HepG2 (cell line): ENCODE measurements around the gene TTC8.

Experiments used
- CHD4 ChIP-seq: fragments of 200-600 bp; sonication (generic); IDR thresholded peaks from 2 replicates; pipeline ENCODE4 v1.7.0; 2017; ENCODE audit warnings: mild to moderate bottlenecking, low read length, borderline replicate concordance
- RFX5 ChIP-seq: IDR thresholded peaks from 2 replicates; pipeline ENCODE4 v1.6.1; 2011; ENCODE audit warnings: low read depth, low read length, improper control_type of control experiment
- TF ChIP-seq, protein P1 (sequence below): sonication (generic); formaldehyde crosslinking; IDR thresholded peaks from 2 replicates; pipeline ENCODE4 v1.4.0; 2020; ENCODE audit warnings: missing genetic modification reagents
- TF ChIP-seq, protein P2 (sequence below): sonication (generic); formaldehyde crosslinking; IDR thresholded peaks from 2 replicates; pipeline ENCODE4 v1.5.0; 2020; ENCODE audit warnings: mild to moderate bottlenecking, missing genetic modification reagents

DNA sequence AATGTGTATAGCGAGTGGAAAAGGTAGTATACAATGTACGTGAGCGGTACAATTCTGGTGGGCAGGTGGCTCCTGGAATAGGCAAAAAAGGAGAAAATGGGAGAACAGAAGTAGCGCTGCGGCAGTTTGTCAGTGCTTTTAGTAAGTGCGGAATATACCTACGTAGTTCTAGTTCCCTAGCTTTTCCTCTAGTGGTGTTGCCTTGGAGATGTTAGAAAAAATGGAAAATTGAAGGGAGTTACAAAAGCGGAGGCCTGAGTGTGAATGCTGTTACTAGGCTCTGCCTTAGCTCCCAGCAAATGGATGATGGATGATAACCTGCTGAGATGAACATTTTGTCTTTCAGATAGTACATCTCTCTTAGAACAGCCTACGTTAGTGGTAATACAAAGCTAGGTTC is 1.1 kb downstream of the TTC8 start:
- no peak for TF ChIP-seq RFX5
- TF ChIP-seq, protein P1, sequence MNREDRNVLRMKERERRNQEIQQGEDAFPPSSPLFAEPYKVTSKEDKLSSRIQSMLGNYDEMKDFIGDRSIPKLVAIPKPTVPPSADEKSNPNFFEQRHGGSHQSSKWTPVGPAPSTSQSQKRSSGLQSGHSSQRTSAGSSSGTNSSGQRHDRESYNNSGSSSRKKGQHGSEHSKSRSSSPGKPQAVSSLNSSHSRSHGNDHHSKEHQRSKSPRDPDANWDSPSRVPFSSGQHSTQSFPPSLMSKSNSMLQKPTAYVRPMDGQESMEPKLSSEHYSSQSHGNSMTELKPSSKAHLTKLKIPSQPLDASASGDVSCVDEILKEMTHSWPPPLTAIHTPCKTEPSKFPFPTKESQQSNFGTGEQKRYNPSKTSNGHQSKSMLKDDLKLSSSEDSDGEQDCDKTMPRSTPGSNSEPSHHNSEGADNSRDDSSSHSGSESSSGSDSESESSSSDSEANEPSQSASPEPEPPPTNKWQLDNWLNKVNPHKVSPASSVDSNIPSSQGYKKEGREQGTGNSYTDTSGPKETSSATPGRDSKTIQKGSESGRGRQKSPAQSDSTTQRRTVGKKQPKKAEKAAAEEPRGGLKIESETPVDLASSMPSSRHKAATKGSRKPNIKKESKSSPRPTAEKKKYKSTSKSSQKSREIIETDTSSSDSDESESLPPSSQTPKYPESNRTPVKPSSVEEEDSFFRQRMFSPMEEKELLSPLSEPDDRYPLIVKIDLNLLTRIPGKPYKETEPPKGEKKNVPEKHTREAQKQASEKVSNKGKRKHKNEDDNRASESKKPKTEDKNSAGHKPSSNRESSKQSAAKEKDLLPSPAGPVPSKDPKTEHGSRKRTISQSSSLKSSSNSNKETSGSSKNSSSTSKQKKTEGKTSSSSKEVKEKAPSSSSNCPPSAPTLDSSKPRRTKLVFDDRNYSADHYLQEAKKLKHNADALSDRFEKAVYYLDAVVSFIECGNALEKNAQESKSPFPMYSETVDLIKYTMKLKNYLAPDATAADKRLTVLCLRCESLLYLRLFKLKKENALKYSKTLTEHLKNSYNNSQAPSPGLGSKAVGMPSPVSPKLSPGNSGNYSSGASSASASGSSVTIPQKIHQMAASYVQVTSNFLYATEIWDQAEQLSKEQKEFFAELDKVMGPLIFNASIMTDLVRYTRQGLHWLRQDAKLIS (CRISPR knock-in tag): no peak
- TF ChIP-seq, protein P2, sequence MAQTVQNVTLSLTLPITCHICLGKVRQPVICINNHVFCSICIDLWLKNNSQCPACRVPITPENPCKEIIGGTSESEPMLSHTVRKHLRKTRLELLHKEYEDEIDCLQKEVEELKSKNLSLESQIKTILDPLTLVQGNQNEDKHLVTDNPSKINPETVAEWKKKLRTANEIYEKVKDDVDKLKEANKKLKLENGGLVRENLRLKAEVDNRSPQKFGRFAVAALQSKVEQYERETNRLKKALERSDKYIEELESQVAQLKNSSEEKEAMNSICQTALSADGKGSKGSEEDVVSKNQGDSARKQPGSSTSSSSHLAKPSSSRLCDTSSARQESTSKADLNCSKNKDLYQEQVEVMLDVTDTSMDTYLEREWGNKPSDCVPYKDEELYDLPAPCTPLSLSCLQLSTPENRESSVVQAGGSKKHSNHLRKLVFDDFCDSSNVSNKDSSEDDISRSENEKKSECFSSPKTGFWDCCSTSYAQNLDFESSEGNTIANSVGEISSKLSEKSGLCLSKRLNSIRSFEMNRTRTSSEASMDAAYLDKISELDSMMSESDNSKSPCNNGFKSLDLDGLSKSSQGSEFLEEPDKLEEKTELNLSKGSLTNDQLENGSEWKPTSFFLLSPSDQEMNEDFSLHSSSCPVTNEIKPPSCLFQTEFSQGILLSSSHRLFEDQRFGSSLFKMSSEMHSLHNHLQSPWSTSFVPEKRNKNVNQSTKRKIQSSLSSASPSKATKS (CRISPR knock-in tag): no peak
- no peak for TF ChIP-seq CHD4
